ENCODE measurements around the gene MAP4K4. TPM values are rescaled to one million over a fixed set of nuclear protein-coding genes. Genes with fewer than 3 reads are reported as not detected.

The MAP4K4 gene
- total RNA-seq, 1 donor from 2014 or later = 427 TPM

- peaks cover 17% of the 10 kb centered on the region for H3K27me3 Mint-ChIP-seq (ENCODE audit: unreplicated experiment)
- no peak for TF ChIP-seq CTCF (IDR thresholded peaks at IDR 0.05; ENCODE audit: unreplicated experiment)
- no peak overlapping the region for H3K27ac Mint-ChIP-seq (ENCODE audit: unreplicated experiment)
- H3K9me3 Mint-ChIP-seq (ENCODE audit: unreplicated experiment) = no peaks in the 10 kb centered on the region
- DNase-seq (ENCODE audit: low spot score) = no peak
- H3K4me3 Mint-ChIP-seq (ENCODE audit: unreplicated experiment) = no peak overlapping the region
- peaks cover 44% of the 10 kb centered on the region for H3K4me1 Mint-ChIP-seq (ENCODE audit: unreplicated experiment)
- peaks cover 5% of the 10 kb centered on the region for H3K36me3 Mint-ChIP-seq (ENCODE audit: low read depth, unreplicated experiment)
Measured at GRCh38 chr2:101809698-101810097, 112.2 kb downstream of the MAP4K4 start.

- H3K27ac Mint-ChIP-seq (ENCODE audit: unreplicated experiment) = peak overlapping the region; percentile 40
- H3K27me3 Mint-ChIP-seq (ENCODE audit: unreplicated experiment) = peaks cover 8% of the 10 kb centered on the region
- peak overlapping the region; percentile 15 for H3K4me3 Mint-ChIP-seq (ENCODE audit: unreplicated experiment)
- peaks cover 43% of the 10 kb centered on the region for H3K4me1 Mint-ChIP-seq (ENCODE audit: unreplicated experiment)
- peaks cover 5% of the 10 kb centered on the region for H3K36me3 Mint-ChIP-seq (ENCODE audit: low read depth, unreplicated experiment)
- no peaks in the 10 kb centered on the region for H3K9me3 Mint-ChIP-seq (ENCODE audit: unreplicated experiment)
- no peak for DNase-seq (ENCODE audit: low spot score)
- TF ChIP-seq CTCF (IDR thresholded peaks at IDR 0.05; ENCODE audit: unreplicated experiment) = no peak
Measured at GRCh38 chr2:101811226-101812015, 113.9 kb downstream of the MAP4K4 start.

- no peaks in the 10 kb centered on the region for H3K9me3 Mint-ChIP-seq (ENCODE audit: unreplicated experiment)
- DNase-seq (ENCODE audit: low spot score) = no peak
- peaks cover 46% of the 10 kb centered on the region for H3K4me1 Mint-ChIP-seq (ENCODE audit: unreplicated experiment)
- H3K36me3 Mint-ChIP-seq (ENCODE audit: low read depth, unreplicated experiment) = peaks cover 5% of the 10 kb centered on the region
- peaks cover 9% of the 10 kb centered on the region for H3K27me3 Mint-ChIP-seq (ENCODE audit: unreplicated experiment)
- H3K4me3 Mint-ChIP-seq (ENCODE audit: unreplicated experiment) = no peak overlapping the region
- no peak for TF ChIP-seq CTCF (IDR thresholded peaks at IDR 0.05; ENCODE audit: unreplicated experiment)
- peak overlapping the region; percentile 10 for H3K27ac Mint-ChIP-seq (ENCODE audit: unreplicated experiment)
Measured at GRCh38 chr2:101812226-101812625, 114.7 kb downstream of the MAP4K4 start.

GRCh38 chr2:101814752-101815151 is 117.2 kb downstream of the MAP4K4 start:
- no peak for DNase-seq (ENCODE audit: low spot score)
- Mint-ChIP-seq H3K4me1 (ENCODE audit: unreplicated experiment) (peaks cover 49% of the 10 kb centered on the region), H3K9me3 (ENCODE audit: unreplicated experiment) (no peaks in the 10 kb centered on the region), H3K36me3 (ENCODE audit: low read depth, unreplicated experiment) (peaks cover 5% of the 10 kb centered on the region), H3K4me3 (ENCODE audit: unreplicated experiment) (no peak overlapping the region), H3K27ac (ENCODE audit: unreplicated experiment) (no peak overlapping the region), H3K27me3 (ENCODE audit: unreplicated experiment) (peaks cover 15% of the 10 kb centered on the region)
- TF ChIP-seq CTCF (IDR thresholded peaks at IDR 0.05; ENCODE audit: unreplicated experiment) = no peak

- Mint-ChIP-seq H3K4me1 (ENCODE audit: unreplicated experiment) (peaks cover 47% of the 10 kb centered on the region), H3K4me3 (ENCODE audit: unreplicated experiment) (no peak overlapping the region), H3K9me3 (ENCODE audit: unreplicated experiment) (no peaks in the 10 kb centered on the region), H3K27ac (ENCODE audit: unreplicated experiment) (no peak overlapping the region), H3K36me3 (ENCODE audit: low read depth, unreplicated experiment) (peaks cover 5% of the 10 kb centered on the region), H3K27me3 (ENCODE audit: unreplicated experiment) (peaks cover 15% of the 10 kb centered on the region)
- TF ChIP-seq CTCF (IDR thresholded peaks at IDR 0.05; ENCODE audit: unreplicated experiment) = no peak
- DNase-seq (ENCODE audit: low spot score) = no peak
Measured at GRCh38 chr2:101815154-101815553, 117.6 kb downstream of the MAP4K4 start.

Measured in endothelial cell (in vitro differentiated cells).